Epithelial cell of proximal tubule (primary cell): ENCODE data around the gene ATP1A3. TPM values are rescaled to one million over a fixed set of nuclear protein-coding genes. Genes with fewer than 3 reads are reported as not detected.

Experiments used
- DNase-seq: peaks from one replicate; pipeline ENCODE4 v3.0.0-alpha.2; 2011; ENCODE audit warnings: low read depth
- H3K4me3 ChIP-seq: 2 replicates; pipeline ENCODE4 v1.5.1; 2011; ENCODE audit warnings: low read depth, mild to moderate bottlenecking, low read length
- CTCF ChIP-seq: conservative IDR thresholded peaks from 2 replicates; pipeline ENCODE4 v1.5.1; 2012; ENCODE audit warnings: low read depth, mild to moderate bottlenecking, low read length
- total RNA-seq: library from RNA; depleted of rRNA; stranded (reverse); fragments of >200 nt; gene quantifications from 2 replicates; pipeline ENCODE4 v1.2.3, GENCODE V29; 2015

ATP1A3 gene
- total RNA-seq, 1 donor from 2014 or later = not detected

DNA sequence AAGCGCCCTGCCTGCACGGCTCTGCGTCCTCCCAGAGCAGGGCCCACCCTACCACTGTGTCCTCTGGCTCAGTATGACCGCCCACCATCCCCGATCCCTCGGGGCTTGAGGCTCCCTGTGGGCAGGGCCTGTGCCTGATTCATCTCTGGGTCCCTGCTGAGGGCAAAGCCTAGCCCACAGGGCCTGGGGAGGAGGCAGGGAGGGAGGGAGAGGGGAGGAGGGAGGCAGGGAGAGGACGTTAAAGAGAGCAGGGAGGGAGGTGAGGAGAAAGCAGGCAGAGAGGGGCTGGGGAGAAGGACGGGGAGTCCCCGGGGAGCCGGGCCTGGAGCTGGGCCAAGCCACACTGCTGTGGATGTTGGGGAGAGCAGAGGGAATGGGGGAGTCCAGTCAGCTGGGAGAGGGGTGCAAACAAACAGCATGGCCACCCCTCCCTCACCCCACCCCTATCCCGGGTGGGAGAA, 61.7 kb downstream of the ATP1A3 start:
- no peak for DNase-seq
- no peak overlapping the region for H3K4me3 ChIP-seq
- no peak for TF ChIP-seq CTCF

DNA sequence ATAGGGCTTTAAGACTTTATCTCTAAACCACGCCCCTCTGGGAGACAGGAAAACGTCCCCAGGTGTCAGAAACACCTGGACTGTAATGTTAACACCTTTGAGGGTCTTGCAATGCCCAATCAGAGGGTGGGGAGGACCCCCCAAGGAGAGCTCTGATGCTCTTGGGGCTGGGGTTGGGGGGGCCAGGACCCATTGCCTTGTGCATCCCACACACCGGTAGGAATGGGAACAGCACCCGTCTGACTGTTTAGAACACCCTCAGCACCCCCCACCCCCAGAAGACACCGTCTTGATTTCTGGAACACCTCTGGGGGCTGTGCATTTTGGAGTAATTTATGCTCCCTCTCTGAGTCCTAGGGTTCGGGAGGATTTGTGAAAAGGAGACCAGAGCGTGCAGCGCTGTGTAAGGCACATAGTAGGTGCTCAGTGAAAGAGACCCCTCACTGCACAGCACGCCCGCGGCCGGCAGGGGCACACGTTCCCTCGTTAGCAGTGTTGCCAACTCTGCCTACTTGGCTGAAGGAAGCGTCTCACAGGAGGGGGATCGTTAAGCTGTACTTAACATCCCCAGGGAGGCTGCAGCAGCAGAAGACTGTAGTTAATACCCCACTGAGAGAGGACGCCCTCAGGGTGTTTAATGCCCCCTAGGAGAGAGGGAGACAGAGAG, 63.0 kb downstream of the ATP1A3 start:
- DNase-seq = no peak
- no peak overlapping the region for H3K4me3 ChIP-seq
- peak; percentile 43 for TF ChIP-seq CTCF

DNA sequence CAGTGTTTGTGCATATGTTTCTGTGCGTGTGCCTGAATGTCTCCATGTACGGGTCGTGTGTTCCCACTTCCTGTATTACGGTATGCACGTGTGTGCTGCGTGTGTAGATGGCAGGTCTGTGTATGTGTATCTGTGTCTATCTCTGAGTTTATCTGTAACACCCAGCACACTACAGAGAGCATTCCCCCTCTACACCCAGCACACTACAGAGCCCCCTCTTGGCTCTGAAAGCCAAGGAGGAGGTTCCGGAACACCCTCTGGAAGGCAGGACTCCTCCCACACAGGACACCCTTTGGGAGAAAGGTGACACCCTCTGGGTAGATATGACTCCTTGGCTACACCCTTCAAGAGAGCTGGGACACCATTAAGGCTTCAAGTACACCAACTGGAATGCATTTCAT, 63.7 kb downstream of the ATP1A3 start:
- DNase-seq = no peak
- no peak for TF ChIP-seq CTCF
- H3K4me3 ChIP-seq = no peak overlapping the region

DNA sequence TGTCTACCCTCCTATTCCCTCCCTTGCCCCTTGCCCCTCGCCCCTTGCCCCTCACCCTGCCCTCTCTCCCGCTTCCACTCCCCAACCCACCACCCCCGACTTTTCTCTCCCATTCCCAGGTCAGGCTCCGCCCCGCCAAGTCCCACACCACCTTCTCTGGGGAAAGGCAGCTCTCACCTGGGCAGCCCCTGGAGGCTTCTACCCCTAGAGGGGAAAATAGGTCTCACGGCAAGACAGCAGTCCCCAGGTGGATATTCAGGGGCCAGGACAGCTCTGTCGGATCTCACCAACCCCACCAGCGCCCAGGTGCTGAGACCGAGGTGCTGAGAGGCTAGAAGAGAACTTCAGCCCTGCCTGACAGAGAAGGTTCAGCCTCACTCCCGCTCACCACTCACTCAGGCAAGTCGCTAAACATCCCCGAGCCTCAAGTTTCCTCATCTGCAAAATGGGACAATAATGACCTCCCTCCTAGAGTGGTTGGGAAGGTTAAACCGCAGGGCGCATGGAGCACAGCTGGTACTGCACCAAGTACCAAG, 64.4 kb downstream of the ATP1A3 start:
- no peak for TF ChIP-seq CTCF
- DNase-seq = no peak
- no peak overlapping the region for H3K4me3 ChIP-seq

DNA sequence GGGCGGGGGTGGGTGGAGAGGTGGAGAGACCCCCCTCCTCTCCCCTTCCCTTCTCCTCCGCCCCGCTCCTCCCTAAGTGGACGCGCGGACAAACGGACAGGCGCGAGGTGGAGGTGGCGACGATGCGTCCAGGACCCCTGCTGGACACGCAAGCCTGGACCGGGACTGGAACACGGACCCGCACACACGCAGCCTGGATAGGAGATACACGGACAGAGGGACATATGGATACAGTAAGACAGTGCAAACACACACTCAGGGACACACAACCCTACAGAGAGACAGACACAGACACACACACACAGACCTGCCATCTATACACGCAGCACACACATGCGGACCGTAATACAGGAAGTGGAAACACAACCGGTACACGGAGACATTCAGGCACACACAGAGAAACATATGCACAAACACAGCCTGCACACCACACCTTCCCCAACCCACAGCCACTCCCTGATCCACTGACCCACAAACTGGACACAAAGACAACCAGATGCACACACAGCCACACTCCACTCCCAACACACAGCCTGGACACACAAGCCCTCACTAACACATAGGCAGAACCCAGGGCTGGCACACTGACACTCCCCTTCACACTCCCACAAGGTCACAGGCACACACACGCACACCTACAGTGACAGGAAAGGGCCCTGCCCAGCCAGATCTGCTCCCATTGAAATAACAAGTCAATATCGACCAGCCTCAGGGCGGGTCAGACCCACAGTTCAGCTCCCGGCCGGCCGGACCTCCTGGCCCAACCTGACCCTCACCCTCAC, 65.1 kb downstream of the ATP1A3 start:
- no peak for TF ChIP-seq CTCF
- no peak overlapping the region for H3K4me3 ChIP-seq
- DNase-seq = no peak

GRCh38 chr19:41928221-41928683, 65.8 kb downstream of the ATP1A3 start, which contains the start of gene ERFL:
TSS of gene ERFL (minus strand) at chr19:41928449. CDS start at chr19:41912919, 15,530 bp downstream.
- DNase-seq = no peak
- H3K4me3 ChIP-seq = peak within 1 kb of the TSS; percentile 14
- no peak for TF ChIP-seq CTCF
